HUES48 (cell line): ENCODE measurements around the gene SYNPO.

Experiments used
- H3K27ac ChIP-seq: one replicate; pipeline ENCODE4 v1.7.0; 2013; ENCODE audit warnings: low read depth, low read length, inconsistent platforms
- H3K27me3 ChIP-seq: 2 replicates; pipeline ENCODE4 v1.6.1; 2013; ENCODE audit warnings: mild to moderate bottlenecking, low read length; ENCODE audit not compliant: control insufficient read depth, insufficient read depth
- H3K36me3 ChIP-seq: 2 replicates; pipeline ENCODE4 v1.6.1; 2013; ENCODE audit warnings: low read length; ENCODE audit not compliant: control insufficient read depth, insufficient read depth
- H3K4me1 ChIP-seq: 2 replicates; pipeline ENCODE4 v1.6.1; 2013; ENCODE audit warnings: mild to moderate bottlenecking, low read length; ENCODE audit not compliant: control insufficient read depth, insufficient read depth
- H3K4me3 ChIP-seq: 2 replicates; pipeline ENCODE4 v1.5.1; 2013; ENCODE audit warnings: mild to moderate bottlenecking, low read depth, low read length
- H3K9ac ChIP-seq: 2 replicates; pipeline ENCODE4 v1.6.1; 2013; ENCODE audit warnings: mild to moderate bottlenecking, low read depth, low read length, moderate library complexity
- H3K9me3 ChIP-seq: 2 replicates; pipeline ENCODE4 v1.6.1; 2013; ENCODE audit warnings: low read length; ENCODE audit not compliant: control insufficient read depth, insufficient read depth

The SYNPO gene

GRCh38 chr5:150642991-150643710 lies 2.7 kb downstream of the SYNPO start:
- Histone ChIP-seq H3K4me3 (no peak overlapping the region), H3K36me3 (no peaks in the 10 kb centered on the region), H3K27ac (peak overlapping the region; percentile 36), H3K27me3 (no peaks in the 10 kb centered on the region), H3K9ac (no peak overlapping the region), H3K9me3 (no peaks in the 10 kb centered on the region), H3K4me1 (peaks cover 28% of the 10 kb centered on the region)

GRCh38 chr5:150644058-150644457 lies 3.6 kb downstream of the SYNPO start:
- H3K4me3 ChIP-seq, result no peak overlapping the region
- no peaks in the 10 kb centered on the region for H3K36me3 ChIP-seq
- H3K9ac ChIP-seq, result no peak overlapping the region
- no peaks in the 10 kb centered on the region for H3K27me3 ChIP-seq
- no peaks in the 10 kb centered on the region for H3K9me3 ChIP-seq
- H3K27ac ChIP-seq, result peak overlapping the region; percentile 25
- peaks cover 25% of the 10 kb centered on the region for H3K4me1 ChIP-seq

GRCh38 chr5:150644514-150644913 lies 4.1 kb downstream of the SYNPO start:
- H3K27ac ChIP-seq, result peak overlapping the region; percentile 25
- H3K9me3 ChIP-seq, result no peaks in the 10 kb centered on the region
- peaks cover 25% of the 10 kb centered on the region for H3K4me1 ChIP-seq
- no peaks in the 10 kb centered on the region for H3K36me3 ChIP-seq
- no peak overlapping the region for H3K9ac ChIP-seq
- H3K27me3 ChIP-seq, result no peaks in the 10 kb centered on the region
- H3K4me3 ChIP-seq, result no peak overlapping the region

GRCh38 chr5:150645070-150645700 lies 4.7 kb downstream of the SYNPO start:
- H3K4me3 ChIP-seq, result no peak overlapping the region
- H3K36me3 ChIP-seq, result no peaks in the 10 kb centered on the region
- no peaks in the 10 kb centered on the region for H3K27me3 ChIP-seq
- no peak overlapping the region for H3K9ac ChIP-seq
- H3K4me1 ChIP-seq, result peaks cover 23% of the 10 kb centered on the region
- no peak overlapping the region for H3K27ac ChIP-seq
- H3K9me3 ChIP-seq, result no peaks in the 10 kb centered on the region

- Histone ChIP-seq H3K9ac (no peak overlapping the region), H3K4me1 (peaks cover 16% of the 10 kb centered on the region), H3K4me3 (no peak overlapping the region), H3K9me3 (no peaks in the 10 kb centered on the region), H3K27ac (no peak overlapping the region), H3K27me3 (no peaks in the 10 kb centered on the region), H3K36me3 (no peaks in the 10 kb centered on the region)
Measured at GRCh38 chr5:150647275-150648251, 7.1 kb downstream of the SYNPO start.

GRCh38 chr5:150648294-150649107 lies 8.0 kb downstream of the SYNPO start:
- no peak overlapping the region for H3K9ac ChIP-seq
- peaks cover 16% of the 10 kb centered on the region for H3K4me1 ChIP-seq
- no peaks in the 10 kb centered on the region for H3K27me3 ChIP-seq
- no peak overlapping the region for H3K27ac ChIP-seq
- no peaks in the 10 kb centered on the region for H3K9me3 ChIP-seq
- no peaks in the 10 kb centered on the region for H3K36me3 ChIP-seq
- no peak overlapping the region for H3K4me3 ChIP-seq

- Histone ChIP-seq H3K36me3 (no peaks in the 10 kb centered on the region), H3K27ac (no peak overlapping the region), H3K4me3 (no peak overlapping the region), H3K9me3 (no peaks in the 10 kb centered on the region), H3K4me1 (peaks cover 14% of the 10 kb centered on the region), H3K9ac (no peak overlapping the region), H3K27me3 (no peaks in the 10 kb centered on the region)
Measured at GRCh38 chr5:150649108-150650020, 8.9 kb downstream of the SYNPO start.

- Histone ChIP-seq H3K27me3 (no peaks in the 10 kb centered on the region), H3K27ac (no peak overlapping the region), H3K4me1 (peaks cover 5% of the 10 kb centered on the region), H3K9me3 (no peaks in the 10 kb centered on the region), H3K9ac (no peak overlapping the region), H3K36me3 (no peaks in the 10 kb centered on the region), H3K4me3 (no peak overlapping the region)
Measured at GRCh38 chr5:150650021-150651006, 9.9 kb downstream of the SYNPO start.

GRCh38 chr5:150651382-150651781 lies 10.9 kb downstream of the SYNPO start:
- H3K27ac ChIP-seq, result no peak overlapping the region
- no peaks in the 10 kb centered on the region for H3K36me3 ChIP-seq
- H3K9ac ChIP-seq, result no peak overlapping the region

More at GRCh38 chr5:150651382-150651781, 10.9 kb downstream of the SYNPO start:
- H3K9me3 ChIP-seq, result no peaks in the 10 kb centered on the region
- no peak overlapping the region for H3K4me3 ChIP-seq
- peaks cover 3% of the 10 kb centered on the region for H3K4me1 ChIP-seq
- H3K27me3 ChIP-seq, result no peaks in the 10 kb centered on the region
